ENCODE results near the gene KCNMA1. TPM values are rescaled to one million over a fixed set of nuclear protein-coding genes. Genes with fewer than 3 reads are reported as not detected.

The KCNMA1 gene
- polyA plus RNA-seq, 1 of the 3 experiments (the other 2 are of a cell fraction), result 107 TPM

DNA sequence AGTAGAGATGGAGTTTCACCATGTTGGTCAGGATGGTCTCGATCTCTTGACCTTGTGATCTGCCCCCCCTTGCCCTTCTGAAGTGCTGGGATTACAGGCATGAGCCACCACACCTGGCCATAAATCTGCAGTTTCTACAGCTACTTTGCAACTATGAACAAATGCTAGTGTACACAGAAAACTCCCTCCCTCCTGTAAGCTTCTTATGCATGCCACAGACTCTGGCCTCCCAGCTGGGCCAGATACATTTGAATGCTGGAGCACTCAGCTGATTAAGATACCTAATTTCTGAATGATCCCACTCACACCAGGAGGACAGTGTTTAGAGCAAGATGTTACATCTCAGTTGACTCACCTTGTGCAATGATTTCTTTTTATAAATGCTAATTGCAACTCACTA lies 486.2 kb downstream of the KCNMA1 start:
- Histone ChIP-seq H3K9me3 (no peaks in the 10 kb centered on the region), H3K27ac (ENCODE audit: low read depth in 2 of 2, low read length in 1 of 2) (no peak overlapping the region), H3K9ac (no peak overlapping the region), H3F3A (replicated peaks; ENCODE audit: insufficient read depth) (peaks cover 10% of the 10 kb centered on the region), H3K4me3 (ENCODE audit: low read depth in 2 of 2, low read length in 1 of 2) (no peak overlapping the region), H4K20me1 (ENCODE audit: insufficient read depth) (no peaks in the 10 kb centered on the region), H2AFZ (ENCODE audit: low read depth) (no peak overlapping the region), H3K27me3 (ENCODE audit: insufficient read depth) (no peaks in the 10 kb centered on the region), H3K79me2 (ENCODE audit: insufficient read depth) (no peaks in the 10 kb centered on the region), H3K4me1 (ENCODE audit: control insufficient read depth in 1 of 2, insufficient read depth in 2 of 2, low read depth in 1 of 2, low read length in 1 of 2) (peaks cover 5 to 10% of the 10 kb centered on the region in 2 experiments; a peak in 3 of 4 replicates), H3K36me3 (replicated peaks in 1 of 2; ENCODE audit: control insufficient read depth in 1 of 2, insufficient read depth in 2 of 2, low read length in 1 of 2) (peaks cover 0 to 3% of the 10 kb centered on the region in 2 experiments), H3K9me2 (no peaks in the 10 kb centered on the region), H3K4me2 (no peak overlapping the region)
- TF ChIP-seq NFIC (IDR thresholded peaks at IDR 0.05; ENCODE audit: borderline replicate concordance) (no peak), CHD2 (IDR thresholded peaks at IDR 0.05; ENCODE audit: low read length, partially characterized antibody) (no peak), FOXM1 (IDR thresholded peaks at IDR 0.05; ENCODE audit: low read depth) (no peak), FOSL2 (IDR thresholded peaks at IDR 0.05; ENCODE audit: borderline replicate concordance, low read depth) (no peak), RAD21 (IDR thresholded peaks at IDR 0.05; ENCODE audit: low read length) (no peak), RFX5 (IDR thresholded peaks at IDR 0.05; ENCODE audit: low read length) (no peak), NRF1 (IDR thresholded peaks at IDR 0.05; ENCODE audit: low read depth, low read length) (no peak), MXI1 (IDR thresholded peaks at IDR 0.05; ENCODE audit: low read depth, low read length) (no peak), EZH2phosphoT487 (IDR thresholded peaks at IDR 0.05; ENCODE audit: borderline replicate concordance, low read depth) (no peak), TCF12 (IDR thresholded peaks at IDR 0.05) (no peak), FOXJ3 (CRISPR knock-in tag; IDR thresholded peaks at IDR 0.05) (no peak), JUND (IDR thresholded peaks at IDR 0.05) (no peak), POLR2AphosphoS5 (IDR thresholded peaks at IDR 0.05; ENCODE audit: low read depth, low read length) (no peak)
- TF ChIP-seq, protein P1, sequence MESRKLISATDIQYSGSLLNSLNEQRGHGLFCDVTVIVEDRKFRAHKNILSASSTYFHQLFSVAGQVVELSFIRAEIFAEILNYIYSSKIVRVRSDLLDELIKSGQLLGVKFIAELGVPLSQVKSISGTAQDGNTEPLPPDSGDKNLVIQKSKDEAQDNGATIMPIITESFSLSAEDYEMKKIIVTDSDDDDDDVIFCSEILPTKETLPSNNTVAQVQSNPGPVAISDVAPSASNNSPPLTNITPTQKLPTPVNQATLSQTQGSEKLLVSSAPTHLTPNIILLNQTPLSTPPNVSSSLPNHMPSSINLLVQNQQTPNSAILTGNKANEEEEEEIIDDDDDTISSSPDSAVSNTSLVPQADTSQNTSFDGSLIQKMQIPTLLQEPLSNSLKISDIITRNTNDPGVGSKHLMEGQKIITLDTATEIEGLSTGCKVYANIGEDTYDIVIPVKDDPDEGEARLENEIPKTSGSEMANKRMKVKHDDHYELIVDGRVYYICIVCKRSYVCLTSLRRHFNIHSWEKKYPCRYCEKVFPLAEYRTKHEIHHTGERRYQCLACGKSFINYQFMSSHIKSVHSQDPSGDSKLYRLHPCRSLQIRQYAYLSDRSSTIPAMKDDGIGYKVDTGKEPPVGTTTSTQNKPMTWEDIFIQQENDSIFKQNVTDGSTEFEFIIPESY (IDR thresholded peaks at IDR 0.05; ENCODE audit: borderline replicate concordance, low read depth), result no peak
- TF ChIP-seq, protein P2, sequence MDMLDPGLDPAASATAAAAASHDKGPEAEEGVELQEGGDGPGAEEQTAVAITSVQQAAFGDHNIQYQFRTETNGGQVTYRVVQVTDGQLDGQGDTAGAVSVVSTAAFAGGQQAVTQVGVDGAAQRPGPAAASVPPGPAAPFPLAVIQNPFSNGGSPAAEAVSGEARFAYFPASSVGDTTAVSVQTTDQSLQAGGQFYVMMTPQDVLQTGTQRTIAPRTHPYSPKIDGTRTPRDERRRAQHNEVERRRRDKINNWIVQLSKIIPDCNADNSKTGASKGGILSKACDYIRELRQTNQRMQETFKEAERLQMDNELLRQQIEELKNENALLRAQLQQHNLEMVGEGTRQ (IDR thresholded peaks at IDR 0.05; ENCODE audit: borderline replicate concordance, low read depth, low read length), result no peak
- ChIA-PET CTCF (interaction anchor here (1.1 to 1.4 kb wide), 2 partner anchors 11 to 14 kb away, joined by 3 to 10 read pairs; no protein-coding TSS in a partner anchor), POLR2A (no interaction called here)
- no peak for DNase-seq
- no CpG with 5 or more reads among the region's 1 CpG for WGBS (ENCODE audit: low lambda C conversion rate)

DNA sequence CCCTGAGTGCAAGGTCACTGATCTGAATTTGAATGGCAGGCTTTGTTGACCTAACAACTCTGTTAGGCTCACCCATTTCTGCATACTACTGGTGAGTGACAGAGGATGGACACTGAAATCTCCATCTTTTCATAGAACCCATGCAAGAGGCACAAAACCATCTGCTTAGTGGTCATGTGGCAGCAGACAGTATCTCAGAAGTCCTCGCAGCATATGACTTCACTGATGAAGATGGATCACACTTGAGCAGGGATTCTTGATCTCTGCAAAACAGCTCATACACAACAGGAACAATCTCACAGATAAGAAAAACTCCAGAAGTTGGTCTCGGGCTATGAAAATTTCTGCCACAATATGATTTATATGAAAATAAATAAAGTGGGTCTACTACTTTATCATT lies 487.9 kb downstream of the KCNMA1 start:
- ChIA-PET CTCF (interaction anchor here (1.1 kb wide), 1 partner anchor 14 kb away, joined by 3 read pairs; no protein-coding TSS in a partner anchor), POLR2A (no interaction called here)
- Histone ChIP-seq H3K4me2 (no peak overlapping the region), H3K79me2 (ENCODE audit: insufficient read depth) (no peaks in the 10 kb centered on the region), H2AFZ (ENCODE audit: low read depth) (no peak overlapping the region), H3K4me3 (ENCODE audit: low read depth in 2 of 2, low read length in 1 of 2) (no peak overlapping the region), H3K36me3 (replicated peaks in 1 of 2; ENCODE audit: control insufficient read depth in 1 of 2, insufficient read depth in 2 of 2, low read length in 1 of 2) (peaks cover 0 to 3% of the 10 kb centered on the region in 2 experiments), H3K9me3 (no peaks in the 10 kb centered on the region), H3K4me1 (ENCODE audit: control insufficient read depth in 1 of 2, insufficient read depth in 2 of 2, low read depth in 1 of 2, low read length in 1 of 2) (peaks cover 5% of the 10 kb centered on the region in 2 experiments; a peak in 3 of 4 replicates), H3K27me3 (ENCODE audit: insufficient read depth) (no peaks in the 10 kb centered on the region), H3K9ac (no peak overlapping the region), H4K20me1 (ENCODE audit: insufficient read depth) (no peaks in the 10 kb centered on the region), H3K9me2 (no peaks in the 10 kb centered on the region), H3K27ac (ENCODE audit: low read depth in 2 of 2, low read length in 1 of 2) (peak overlapping the region in 1 of 2 experiments; percentile 28; a peak in 2 of 4 replicates), H3F3A (replicated peaks; ENCODE audit: insufficient read depth) (no peaks in the 10 kb centered on the region)
- 73% methylated on average over 2 of the region's 2 CpGs for WGBS (ENCODE audit: low lambda C conversion rate)
- no peak for DNase-seq
- no peak for TF ChIP-seq NFIC (IDR thresholded peaks at IDR 0.05; ENCODE audit: borderline replicate concordance)
- TF ChIP-seq, protein P3, sequence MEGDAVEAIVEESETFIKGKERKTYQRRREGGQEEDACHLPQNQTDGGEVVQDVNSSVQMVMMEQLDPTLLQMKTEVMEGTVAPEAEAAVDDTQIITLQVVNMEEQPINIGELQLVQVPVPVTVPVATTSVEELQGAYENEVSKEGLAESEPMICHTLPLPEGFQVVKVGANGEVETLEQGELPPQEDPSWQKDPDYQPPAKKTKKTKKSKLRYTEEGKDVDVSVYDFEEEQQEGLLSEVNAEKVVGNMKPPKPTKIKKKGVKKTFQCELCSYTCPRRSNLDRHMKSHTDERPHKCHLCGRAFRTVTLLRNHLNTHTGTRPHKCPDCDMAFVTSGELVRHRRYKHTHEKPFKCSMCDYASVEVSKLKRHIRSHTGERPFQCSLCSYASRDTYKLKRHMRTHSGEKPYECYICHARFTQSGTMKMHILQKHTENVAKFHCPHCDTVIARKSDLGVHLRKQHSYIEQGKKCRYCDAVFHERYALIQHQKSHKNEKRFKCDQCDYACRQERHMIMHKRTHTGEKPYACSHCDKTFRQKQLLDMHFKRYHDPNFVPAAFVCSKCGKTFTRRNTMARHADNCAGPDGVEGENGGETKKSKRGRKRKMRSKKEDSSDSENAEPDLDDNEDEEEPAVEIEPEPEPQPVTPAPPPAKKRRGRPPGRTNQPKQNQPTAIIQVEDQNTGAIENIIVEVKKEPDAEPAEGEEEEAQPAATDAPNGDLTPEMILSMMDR (IDR thresholded peaks at IDR 0.05), result no peak
- TF ChIP-seq RXRA (IDR thresholded peaks at IDR 0.05; ENCODE audit: borderline replicate concordance, low read depth), result no peak
- no peak for TF ChIP-seq SMC3 (IDR thresholded peaks at IDR 0.05; ENCODE audit: low read depth, low read length)
- no peak for TF ChIP-seq TAF1 (IDR thresholded peaks at IDR 0.05; ENCODE audit: borderline replicate concordance, low read depth, low read length)

Data from SK-N-SH (cell line).